ENCODE results near the gene MORN3.
A peak's percentile ranks its signal among the peaks of the same experiment; 100 is the strongest.
"Not testable (repeated sequence)": the region's sequence is repeated elsewhere in the genome, so short reads cannot be mapped to it uniquely, and the experiment has no call there.

The MORN3 gene

GRCh38 chr12:121634836-121635235, 34.6 kb downstream of the MORN3 start:
- no peaks in the 10 kb centered on the region for H3K9me3 Mint-ChIP-seq
- no peaks in the 10 kb centered on the region for H3K27me3 Mint-ChIP-seq
- H3K27ac Mint-ChIP-seq: peak overlapping the region; percentile 87
- H3K4me3 Mint-ChIP-seq: peak overlapping the region; percentile 57
- peaks cover 77% of the 10 kb centered on the region for H3K4me1 Mint-ChIP-seq (ENCODE audit: low read depth)
- H3K36me3 Mint-ChIP-seq (ENCODE audit: low read depth): peaks cover 26% of the 10 kb centered on the region

DNA sequence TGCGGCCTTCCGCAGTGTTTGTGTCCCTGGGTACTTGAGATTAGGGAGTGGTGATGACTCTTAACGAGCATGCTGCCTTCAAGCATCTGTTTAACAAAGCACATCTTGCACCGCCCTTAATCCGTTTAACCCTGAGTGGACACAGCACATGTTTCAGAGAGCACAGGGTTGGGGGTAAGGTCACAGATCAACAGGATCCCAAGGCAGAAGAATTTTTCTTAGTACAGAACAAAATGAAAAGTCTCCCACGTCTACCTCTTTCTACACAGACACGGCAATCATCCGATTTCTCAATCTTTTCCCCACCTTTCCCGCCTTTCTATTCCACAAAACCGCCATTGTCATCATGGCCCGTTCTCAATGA, 35.6 kb downstream of the MORN3 start:
- Mint-ChIP-seq H3K36me3 (ENCODE audit: low read depth) (peaks cover 27% of the 10 kb centered on the region), H3K4me1 (ENCODE audit: low read depth) (peaks cover 88% of the 10 kb centered on the region)
- not testable (repeated sequence) for H3K9me3 Mint-ChIP-seq, H3K27me3 Mint-ChIP-seq, H3K4me3 Mint-ChIP-seq, H3K27ac Mint-ChIP-seq

GRCh38 chr12:121632069-121632970, 37.1 kb downstream of the MORN3 start:
- H3K9me3 Mint-ChIP-seq: no peaks in the 10 kb centered on the region
- peaks cover 39% of the 10 kb centered on the region for H3K36me3 Mint-ChIP-seq (ENCODE audit: low read depth)
- H3K4me1 Mint-ChIP-seq (ENCODE audit: low read depth): peaks cover 88% of the 10 kb centered on the region
- no peaks in the 10 kb centered on the region for H3K27me3 Mint-ChIP-seq
- H3K27ac Mint-ChIP-seq: peak overlapping the region; percentile 85
- peak overlapping the region; percentile 42 for H3K4me3 Mint-ChIP-seq

- H3K27ac Mint-ChIP-seq: peak overlapping the region; percentile 99
- no peaks in the 10 kb centered on the region for H3K9me3 Mint-ChIP-seq
- peaks cover 34% of the 10 kb centered on the region for H3K36me3 Mint-ChIP-seq (ENCODE audit: low read depth)
- peak overlapping the region; percentile 93 for H3K4me3 Mint-ChIP-seq
- H3K27me3 Mint-ChIP-seq: no peaks in the 10 kb centered on the region
- H3K4me1 Mint-ChIP-seq (ENCODE audit: low read depth): peaks cover 78% of the 10 kb centered on the region
Observed at GRCh38 chr12:121630791-121631355, 38.6 kb downstream of the MORN3 start.

DNA sequence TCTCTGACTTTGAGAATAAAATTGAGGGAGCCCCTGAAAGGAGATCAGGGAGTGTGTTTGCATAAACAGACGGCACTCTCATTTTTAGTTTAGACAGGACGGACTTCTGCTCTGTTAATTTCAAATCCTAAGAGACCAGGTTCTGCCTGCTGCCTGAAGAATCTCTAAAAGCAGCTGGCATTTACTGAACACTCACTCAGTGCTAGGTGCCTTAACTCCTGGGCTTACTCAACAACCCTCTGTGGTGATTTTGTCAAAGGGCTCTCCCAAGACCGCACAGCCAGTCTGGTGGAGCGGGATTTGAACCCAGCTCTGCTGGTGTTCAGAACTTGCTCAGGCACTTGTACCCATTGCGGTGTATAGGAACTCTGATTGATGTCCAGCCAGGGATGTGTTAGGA, 40.9 kb downstream of the MORN3 start:
- Mint-ChIP-seq H3K9me3 (no peaks in the 10 kb centered on the region), H3K4me3 (peak overlapping the region; percentile 93), H3K27me3 (no peaks in the 10 kb centered on the region), H3K36me3 (ENCODE audit: low read depth) (peaks cover 26% of the 10 kb centered on the region), H3K27ac (peak overlapping the region; percentile 99), H3K4me1 (ENCODE audit: low read depth) (peaks cover 75% of the 10 kb centered on the region)

DNA sequence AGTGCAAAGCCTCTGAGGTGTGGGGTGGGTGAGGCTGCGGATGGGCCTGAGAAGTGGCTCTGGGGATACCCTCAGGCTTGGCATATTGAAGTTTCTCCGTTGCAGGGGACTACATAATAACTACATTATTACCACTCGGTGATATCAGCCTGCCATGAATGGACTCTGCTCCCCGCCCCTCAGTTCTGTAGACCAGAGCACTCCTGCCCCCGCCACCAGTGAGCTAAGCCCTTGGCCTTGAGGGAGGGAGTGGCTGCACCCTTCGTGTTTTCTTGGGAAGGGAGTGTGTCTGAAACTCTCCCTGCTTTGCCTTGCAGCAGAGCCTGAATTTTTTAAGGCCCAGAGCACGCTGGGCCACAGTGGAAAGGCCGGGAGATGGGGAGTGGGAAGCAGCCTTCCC, 41.4 kb downstream of the MORN3 start:
- no peaks in the 10 kb centered on the region for H3K27me3 Mint-ChIP-seq
- H3K27ac Mint-ChIP-seq: peak overlapping the region; percentile 99
- H3K36me3 Mint-ChIP-seq (ENCODE audit: low read depth): peaks cover 26% of the 10 kb centered on the region
- H3K4me1 Mint-ChIP-seq (ENCODE audit: low read depth): peaks cover 73% of the 10 kb centered on the region
- H3K4me3 Mint-ChIP-seq: peak overlapping the region; percentile 93
- no peaks in the 10 kb centered on the region for H3K9me3 Mint-ChIP-seq

DNA sequence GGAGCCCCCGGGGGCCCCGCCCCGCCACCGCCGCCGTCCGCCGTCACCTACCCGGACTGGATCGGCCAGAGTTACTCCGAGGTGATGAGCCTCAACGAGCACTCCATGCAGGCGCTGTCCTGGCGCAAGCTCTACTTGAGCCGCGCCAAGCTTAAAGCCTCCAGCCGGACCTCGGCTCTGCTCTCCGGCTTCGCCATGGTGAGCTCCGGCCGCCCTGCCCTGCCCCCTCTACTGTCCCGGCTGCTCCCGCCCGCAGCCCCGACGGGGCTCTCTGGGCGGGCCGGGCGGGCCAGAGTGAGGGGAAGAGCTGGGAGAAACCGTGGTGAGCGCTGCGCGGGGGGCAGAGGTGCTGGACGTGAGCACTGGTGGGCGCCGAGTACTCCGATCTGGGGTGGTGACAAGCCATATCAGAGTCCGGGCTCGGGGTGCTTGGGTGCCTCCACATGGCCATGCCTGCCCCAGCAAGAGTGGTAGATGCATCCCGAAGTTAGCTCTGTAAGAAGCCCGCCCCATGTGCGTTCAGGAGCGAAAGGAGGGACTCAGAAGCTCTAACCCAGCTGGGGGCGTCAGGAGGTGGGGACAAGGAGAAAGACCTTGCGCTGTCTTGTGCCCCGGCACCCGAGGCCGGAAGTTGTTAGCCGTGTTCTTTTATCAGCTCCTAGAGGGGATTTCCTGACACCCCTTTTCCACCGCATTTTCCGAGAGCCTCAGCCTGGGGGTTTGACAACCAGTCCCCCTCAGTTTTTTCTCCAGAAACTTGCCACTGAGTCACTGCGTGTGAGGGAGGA, 42.4 kb downstream of the MORN3 start:
- peaks cover 64% of the 10 kb centered on the region for H3K4me1 Mint-ChIP-seq (ENCODE audit: low read depth)
- peak overlapping the region; percentile 93 for H3K4me3 Mint-ChIP-seq
- no peaks in the 10 kb centered on the region for H3K9me3 Mint-ChIP-seq
- peaks cover 25% of the 10 kb centered on the region for H3K36me3 Mint-ChIP-seq (ENCODE audit: low read depth)
- peak overlapping the region; percentile 99 for H3K27ac Mint-ChIP-seq
- no peaks in the 10 kb centered on the region for H3K27me3 Mint-ChIP-seq

- Mint-ChIP-seq H3K9me3 (no peaks in the 10 kb centered on the region), H3K27me3 (no peaks in the 10 kb centered on the region), H3K27ac (peak within 1 kb of the TSS; percentile 99), H3K4me3 (peak within 1 kb of the TSS; percentile 93), H3K4me1 (ENCODE audit: low read depth) (peaks cover 56% of the 10 kb centered on the region), H3K36me3 (ENCODE audit: low read depth) (peaks cover 20% of the 10 kb centered on the region)
Observed at GRCh38 chr12:121626087-121626852, 43.2 kb downstream of the MORN3 start, which contains the start of gene ORAI1. Gene ORAI1, plus strand, starts transcription at chr12:121626530.

DNA sequence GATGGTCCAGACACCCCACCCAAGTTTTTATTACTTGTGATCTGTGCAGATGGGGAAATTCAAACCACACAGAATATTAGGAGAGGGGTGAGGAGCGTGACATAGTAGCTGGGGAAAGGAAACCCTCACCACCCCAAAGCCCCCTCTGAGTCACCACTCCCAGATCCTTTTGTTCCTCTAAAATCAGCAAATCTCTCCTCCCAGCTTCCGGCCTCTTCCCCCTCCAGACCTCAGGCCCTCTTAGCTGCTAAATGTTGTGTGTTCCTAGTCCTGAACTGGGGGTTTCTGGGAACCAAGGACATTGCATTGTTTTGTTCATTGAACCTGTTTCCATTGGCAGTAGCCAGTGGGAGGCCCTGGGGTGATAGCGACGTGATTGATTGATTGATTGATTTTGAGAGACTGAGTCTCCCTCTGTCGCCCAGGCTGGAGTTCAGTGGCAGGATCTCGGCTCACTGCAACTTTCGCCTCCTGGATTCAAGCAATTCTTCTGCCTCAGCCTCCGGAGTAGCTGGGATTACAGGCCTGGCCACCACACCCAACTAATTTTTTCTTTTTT, 49.0 kb downstream of the MORN3 start:
- H3K4me3 Mint-ChIP-seq: no peak overlapping the region
- H3K27ac Mint-ChIP-seq: no peak overlapping the region
- peaks cover 16% of the 10 kb centered on the region for H3K4me1 Mint-ChIP-seq (ENCODE audit: low read depth)
- no peaks in the 10 kb centered on the region for H3K27me3 Mint-ChIP-seq
- no peaks in the 10 kb centered on the region for H3K36me3 Mint-ChIP-seq (ENCODE audit: low read depth)
- no peaks in the 10 kb centered on the region for H3K9me3 Mint-ChIP-seq

DNA sequence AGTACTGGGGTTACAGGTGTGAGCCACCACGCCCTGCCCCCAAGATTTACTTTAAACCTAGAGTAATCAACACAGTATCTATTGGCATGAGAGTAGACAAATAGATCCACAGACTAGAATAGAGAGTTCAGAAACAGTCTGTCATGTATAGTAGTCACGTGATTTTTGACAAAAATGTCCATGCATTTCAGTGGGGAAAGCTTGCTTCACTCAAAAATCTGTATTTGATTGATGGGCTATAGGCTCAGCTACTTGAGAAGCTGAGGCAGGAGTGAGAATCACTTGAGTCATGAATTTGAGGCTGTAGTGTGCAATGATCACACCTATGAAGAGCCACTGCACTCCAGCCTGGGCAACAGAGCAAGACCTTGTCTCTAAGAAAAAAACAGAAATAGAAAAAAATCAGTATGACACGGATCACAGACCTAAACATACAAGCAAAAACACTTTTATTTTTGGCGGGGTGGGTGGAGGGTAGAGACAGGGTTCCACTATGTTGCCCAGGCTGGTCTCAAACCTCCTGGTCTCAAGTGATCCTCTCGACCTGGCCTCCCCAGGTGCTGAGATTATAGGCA, 50.7 kb downstream of the MORN3 start:
- H3K36me3 Mint-ChIP-seq (ENCODE audit: low read depth): no peaks in the 10 kb centered on the region
- no peaks in the 10 kb centered on the region for H3K9me3 Mint-ChIP-seq
- peak overlapping the region; percentile 23 for H3K27ac Mint-ChIP-seq
- no peak overlapping the region for H3K4me3 Mint-ChIP-seq
- no peaks in the 10 kb centered on the region for H3K27me3 Mint-ChIP-seq
- peaks cover 17% of the 10 kb centered on the region for H3K4me1 Mint-ChIP-seq (ENCODE audit: low read depth)

DNA sequence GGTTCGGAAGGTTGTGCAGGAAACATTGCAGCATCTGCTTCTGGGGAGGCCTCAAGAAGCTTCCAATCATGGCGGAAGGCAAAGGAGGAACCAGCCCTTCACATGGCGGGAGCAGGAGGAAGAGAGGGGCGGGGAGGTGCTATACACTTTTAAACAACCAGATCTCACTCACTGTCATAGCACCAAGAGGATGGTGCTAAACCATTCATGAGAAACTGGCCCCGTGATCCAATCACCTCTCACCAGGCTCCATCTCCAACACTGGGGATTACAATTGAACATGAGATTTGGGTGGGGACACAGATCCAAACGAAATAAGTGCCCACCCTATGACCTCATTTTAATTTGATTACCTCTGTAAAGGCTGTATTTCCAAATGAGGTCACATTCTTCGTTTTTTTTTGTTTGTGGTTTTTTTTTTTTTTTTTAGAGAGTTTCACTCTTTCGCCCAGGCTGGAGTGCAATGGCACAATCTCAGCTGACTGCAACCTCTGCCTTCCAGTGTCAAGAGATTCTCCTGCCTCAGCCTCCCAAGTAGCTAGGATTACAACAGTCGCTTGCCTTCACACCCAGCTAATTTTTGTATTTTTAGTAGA, 54.5 kb downstream of the MORN3 start:
- Mint-ChIP-seq H3K4me3 (no peak overlapping the region), H3K36me3 (ENCODE audit: low read depth) (no peaks in the 10 kb centered on the region), H3K27ac (no peak overlapping the region)

DNA sequence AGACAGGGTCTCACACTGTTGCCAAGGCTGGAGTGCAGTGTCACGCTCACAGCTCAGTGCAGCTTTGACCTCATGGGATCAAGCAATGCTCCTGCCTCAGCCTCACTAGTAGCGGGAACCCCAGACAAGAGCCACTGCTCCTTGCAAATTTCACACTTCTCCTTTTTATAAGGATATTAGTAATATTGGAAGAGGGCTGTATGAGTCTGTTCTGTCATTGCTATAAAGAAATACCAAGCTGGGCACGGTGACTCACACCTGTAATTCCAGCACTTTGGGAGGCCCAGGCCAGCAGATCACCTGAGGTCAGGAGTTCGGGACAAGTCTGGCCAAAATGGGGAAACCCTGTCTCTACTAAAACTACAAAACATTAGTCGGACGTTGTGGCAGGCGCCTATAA, 56.0 kb downstream of the MORN3 start:
- Mint-ChIP-seq H3K4me3 (no peak overlapping the region), H3K9me3 (no peaks in the 10 kb centered on the region), H3K36me3 (ENCODE audit: low read depth) (no peaks in the 10 kb centered on the region), H3K27me3 (no peaks in the 10 kb centered on the region), H3K4me1 (ENCODE audit: low read depth) (peaks cover 9% of the 10 kb centered on the region), H3K27ac (no peak overlapping the region)

More for the DNA sequence above, 54.5 kb downstream of the MORN3 start:
- H3K4me1 Mint-ChIP-seq (ENCODE audit: low read depth): peaks cover 14% of the 10 kb centered on the region
- no peaks in the 10 kb centered on the region for H3K27me3 Mint-ChIP-seq
- no peaks in the 10 kb centered on the region for H3K9me3 Mint-ChIP-seq

DNA sequence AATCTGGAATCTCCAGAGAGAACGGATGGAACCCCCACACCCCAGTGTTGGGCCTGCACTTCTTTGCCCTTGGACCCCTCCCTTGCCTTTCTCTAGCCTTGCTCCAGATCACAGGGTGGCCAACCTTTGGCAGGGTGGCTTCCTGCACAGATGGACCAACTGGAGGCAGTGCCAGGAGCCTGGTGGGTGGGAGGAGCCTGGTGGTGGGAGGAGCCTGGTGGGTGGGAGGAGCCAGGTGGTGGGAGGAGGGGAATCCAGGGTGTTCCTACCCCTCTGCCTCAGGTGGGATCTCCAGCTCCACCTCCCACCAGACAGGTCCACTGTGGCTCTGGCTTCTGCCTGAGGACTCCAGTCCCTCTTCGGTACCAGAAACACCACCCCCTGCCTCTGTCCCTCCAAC, 58.1 kb downstream of the MORN3 start:
- no peaks in the 10 kb centered on the region for H3K36me3 Mint-ChIP-seq (ENCODE audit: low read depth)
- no peak overlapping the region for H3K27ac Mint-ChIP-seq
- H3K27me3 Mint-ChIP-seq: no peaks in the 10 kb centered on the region
- H3K4me1 Mint-ChIP-seq (ENCODE audit: low read depth): peaks cover 8% of the 10 kb centered on the region
- no peaks in the 10 kb centered on the region for H3K9me3 Mint-ChIP-seq
- H3K4me3 Mint-ChIP-seq: no peak overlapping the region

All from stimulated activated naive CD8-positive, alpha-beta T cell treated with anti-CD3 and anti-CD28 coated beads, Interleukin-15, Interleukin-2, amounts not matched to agents 100 ng/mL and 50 ng/mL, for 24 hours (primary cell).